ENCODE data around the gene ITGB7.

- no peak for TF ChIP-seq GATA2 (IDR thresholded peaks at IDR 0.05; ENCODE audit: low read depth, low read length)
- TF ChIP-seq GATA3 (IDR thresholded peaks at IDR 0.05; ENCODE audit: low read depth, low read length) = no peak
Observed at GRCh38 chr12:53193985-53194716, 12.9 kb downstream of the ITGB7 start.

All from SH-SY5Y (cell line).